OCI-LY1 (cell line): ENCODE data around the gene DCP1B.

Experiments used
- H2AFZ ChIP-seq: fragments of 200-600 bp; sonication (generic), shearing (Covaris generic); 2 replicates; pipeline ENCODE4 v1.6.0; 2014; ENCODE audit warnings: antibody characterized with exemption, mild to moderate bottlenecking, low read length
- H3F3A ChIP-seq: fragments of 200-600 bp; sonication (generic), shearing (Covaris generic); 2 replicates; pipeline ENCODE4 v1.6.0; 2014; ENCODE audit warnings: mild to moderate bottlenecking, antibody characterized with exemption, low read length, moderate library complexity; ENCODE audit not compliant: insufficient read depth
- H3K27ac ChIP-seq: fragments of 200-600 bp; sonication (generic); 2 replicates; pipeline ENCODE4 v1.5.1; 2014; ENCODE audit warnings: low read length, mixed run types, mild to moderate bottlenecking, low read depth; ENCODE audit not compliant: poor library complexity, severe bottlenecking
- H3K27me3 ChIP-seq: fragments of 200-600 bp; sonication (generic); 2 replicates; pipeline ENCODE4 v1.6.0; 2014; ENCODE audit warnings: antibody characterized with exemption, mild to moderate bottlenecking, low read length, moderate library complexity; ENCODE audit not compliant: insufficient read depth
- H3K36me3 ChIP-seq: fragments of 200-600 bp; sonication (generic); 2 replicates; pipeline ENCODE4 v1.6.1; 2014; ENCODE audit warnings: mild to moderate bottlenecking, antibody characterized with exemption, low read length, moderate library complexity, mixed read lengths; ENCODE audit not compliant: insufficient read depth
- H3K4me1 ChIP-seq: fragments of 200-600 bp; sonication (generic); 2 replicates; pipeline ENCODE4 v1.5.1; 2014; ENCODE audit warnings: mild to moderate bottlenecking, low read length, moderate library complexity; ENCODE audit not compliant: insufficient read depth, severe bottlenecking
- H3K4me2 ChIP-seq: fragments of 200-600 bp; sonication (generic), shearing (Covaris generic); 2 replicates; pipeline ENCODE4 v1.6.1; 2014; ENCODE audit warnings: low read length
- H3K4me3 ChIP-seq: fragments of 200-600 bp; sonication (generic); 2 replicates; pipeline ENCODE4 v1.5.1; 2014; ENCODE audit warnings: low read length, low read depth, mild to moderate bottlenecking, mixed read lengths; ENCODE audit not compliant: poor library complexity, severe bottlenecking
- H3K79me2 ChIP-seq: fragments of 200-600 bp; shearing (Covaris generic); 2 replicates; pipeline ENCODE4 v1.6.1; 2016; ENCODE audit warnings: mixed run types, low read length, mixed read lengths; ENCODE audit not compliant: insufficient read depth
- H3K9ac ChIP-seq: fragments of 200-600 bp; sonication (generic), shearing (Covaris generic); 2 replicates; pipeline ENCODE4 v1.6.1; 2014; ENCODE audit warnings: mild to moderate bottlenecking, low read length, mixed read lengths
- H3K9me2 ChIP-seq: fragments of 200-600 bp; sonication (generic), shearing (Covaris generic); 2 replicates; pipeline ENCODE4 v1.6.1; 2014; ENCODE audit warnings: low read depth, mild to moderate bottlenecking, low read length, mixed read lengths
- H3K9me3 ChIP-seq: fragments of 200-600 bp; shearing (Covaris generic); 2 replicates; pipeline ENCODE4 v1.6.1; 2014; ENCODE audit warnings: low read length, mixed read lengths
- H4K20me1 ChIP-seq: fragments of 200-600 bp; sonication (generic), shearing (Covaris generic); 2 replicates; pipeline ENCODE4 v1.6.0; 2016; ENCODE audit warnings: mild to moderate bottlenecking, low read length; ENCODE audit not compliant: insufficient read depth
- CTCF ChIP-seq: fragments of 200-600 bp; sonication (generic), shearing (Covaris generic); IDR thresholded peaks from 2 replicates; pipeline ENCODE4 v1.5.1; 2017; ENCODE audit warnings: mild to moderate bottlenecking, antibody characterized with exemption, low read length, moderate library complexity, mixed read lengths
- EZH2 ChIP-seq: fragments of 200-600 bp; sonication (generic), shearing (Covaris generic); IDR thresholded peaks from 2 replicates; pipeline ENCODE4 v1.8.0; 2017; ENCODE audit warnings: borderline replicate concordance, mixed run types, mild to moderate bottlenecking, antibody characterized with exemption, low read length, moderate library complexity, mixed read lengths

DCP1B gene

GRCh38 chr12:2039034-2039433, 34.8 kb upstream of the DCP1B start:
- peaks cover 9% of the 10 kb centered on the region for H3K4me1 ChIP-seq
- no peak overlapping the region for H3K4me2 ChIP-seq
- no peaks in the 10 kb centered on the region for H3F3A ChIP-seq
- H3K36me3 ChIP-seq = no peaks in the 10 kb centered on the region
- no peak overlapping the region for H3K27ac ChIP-seq
- H3K9me3 ChIP-seq = no peaks in the 10 kb centered on the region
- H3K4me3 ChIP-seq = no peak overlapping the region
- no peaks in the 10 kb centered on the region for H3K9me2 ChIP-seq
- no peaks in the 10 kb centered on the region for H3K79me2 ChIP-seq
- TF ChIP-seq EZH2 = no peak
- no peak for TF ChIP-seq CTCF
- no peaks in the 10 kb centered on the region for H3K27me3 ChIP-seq
- H3K9ac ChIP-seq = no peak overlapping the region
- H4K20me1 ChIP-seq = no peaks in the 10 kb centered on the region
- H2AFZ ChIP-seq = no peak overlapping the region

- H3K9me3 ChIP-seq = no peaks in the 10 kb centered on the region
- no peak overlapping the region for H3K27ac ChIP-seq
- peak overlapping the region; percentile 74 for H3K4me2 ChIP-seq
- H2AFZ ChIP-seq = no peak overlapping the region
- no peaks in the 10 kb centered on the region for H3K36me3 ChIP-seq
- no peaks in the 10 kb centered on the region for H3F3A ChIP-seq
- peak overlapping the region; percentile 52 for H3K4me3 ChIP-seq
- H4K20me1 ChIP-seq = no peaks in the 10 kb centered on the region
- H3K4me1 ChIP-seq = peaks cover 9% of the 10 kb centered on the region
- H3K27me3 ChIP-seq = no peaks in the 10 kb centered on the region
- no peaks in the 10 kb centered on the region for H3K9me2 ChIP-seq
- H3K79me2 ChIP-seq = no peaks in the 10 kb centered on the region
- TF ChIP-seq CTCF (no peak), EZH2 (no peak)
- H3K9ac ChIP-seq = peak overlapping the region; percentile 15; the same call in 1 of the 2 replicates
Observed at GRCh38 chr12:2035431-2036055, 31.3 kb upstream of the DCP1B start.

GRCh38 chr12:2034633-2035430, 30.6 kb upstream of the DCP1B start:
- no peaks in the 10 kb centered on the region for H3K36me3 ChIP-seq
- peak; percentile 97 for TF ChIP-seq CTCF
- TF ChIP-seq EZH2 = no peak
- H3K4me2 ChIP-seq = peak overlapping the region; percentile 74
- H3K27ac ChIP-seq = no peak overlapping the region
- H2AFZ ChIP-seq = no peak overlapping the region
- H3K4me3 ChIP-seq = peak overlapping the region; percentile 52
- H3K9me2 ChIP-seq = no peaks in the 10 kb centered on the region
- H3K79me2 ChIP-seq = no peaks in the 10 kb centered on the region
- H3K9me3 ChIP-seq = no peaks in the 10 kb centered on the region
- H3K27me3 ChIP-seq = 0 out of 2 replicates have a peak, but pooled peaks cover 2% of the 10 kb centered on the region
- no peaks in the 10 kb centered on the region for H3F3A ChIP-seq
- H4K20me1 ChIP-seq = no peaks in the 10 kb centered on the region
- peaks cover 9% of the 10 kb centered on the region for H3K4me1 ChIP-seq
- peak overlapping the region; percentile 15; the same call in 1 of the 2 replicates for H3K9ac ChIP-seq
